D341Med (cell line): ENCODE data around the gene CBL.
A peak's percentile ranks its signal among the peaks of the same experiment; 100 is the strongest.
"Not testable (repeated sequence)": the region's sequence is repeated elsewhere in the genome, so short reads cannot be mapped to it uniquely, and the experiment has no call there.

Source experiments
- DNase-seq: peaks from one replicate; pipeline ENCODE4 v3.0.0; 2012; ENCODE audit warnings: low spot score

CBL gene

DNA sequence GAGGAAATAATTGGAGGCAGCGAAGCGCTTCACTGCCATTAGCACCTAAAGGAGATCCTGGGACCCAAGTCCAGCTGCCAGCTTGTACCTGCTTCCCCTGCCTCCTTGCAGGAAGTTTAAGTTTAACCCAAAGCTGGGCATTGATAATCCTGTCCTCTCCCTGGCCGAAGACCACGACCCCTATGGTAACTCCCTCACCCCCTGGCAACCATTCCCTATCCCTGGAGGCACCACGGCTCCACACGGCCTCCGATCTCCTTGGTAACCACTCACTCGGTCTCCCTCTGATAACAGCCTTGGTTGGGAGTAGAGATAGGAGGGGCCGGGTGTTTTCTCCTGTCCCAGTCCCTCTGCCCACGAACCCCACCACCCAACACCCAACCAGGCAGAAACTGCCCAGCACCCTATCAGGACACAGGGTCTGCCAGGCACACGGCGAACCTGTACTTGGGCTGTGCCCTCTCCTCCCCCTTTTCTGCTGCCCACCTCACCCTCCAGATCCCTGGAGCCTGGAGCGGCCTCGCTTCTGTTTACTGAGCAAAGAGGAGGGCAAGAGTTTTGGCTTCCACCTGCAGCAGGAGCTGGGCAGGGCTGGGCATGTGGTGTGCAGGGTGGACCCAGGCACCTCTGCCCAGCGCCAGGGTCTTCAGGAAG lies 20.0 kb upstream of the CBL start:
- DNase-seq, result peak; percentile 24

- DNase-seq, result no peak
Observed at GRCh38 chr11:119187123-119187892, 18.8 kb upstream of the CBL start.

DNA sequence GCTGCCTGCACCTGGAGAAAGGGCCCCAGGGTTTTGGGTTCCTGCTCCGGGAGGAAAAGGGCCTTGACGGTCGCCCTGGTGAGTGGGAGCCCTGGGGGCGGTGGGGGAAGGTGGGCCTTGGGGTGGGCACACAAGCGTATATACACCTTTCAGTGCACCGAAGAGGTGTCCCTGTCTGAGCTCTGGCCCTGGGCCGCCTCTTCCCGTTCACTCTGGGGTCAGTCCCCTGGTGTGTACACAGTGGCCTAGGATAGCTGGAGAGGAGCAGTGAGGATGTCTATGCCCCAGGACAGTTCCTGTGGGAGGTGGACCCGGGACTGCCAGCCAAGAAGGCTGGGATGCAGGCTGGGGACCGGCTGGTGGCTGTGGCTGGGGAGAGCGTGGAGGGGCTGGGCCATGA lies 18.1 kb upstream of the CBL start:
- DNase-seq, result no peak

GRCh38 chr11:119188887-119189286 lies 17.3 kb upstream of the CBL start:
- DNase-seq, result peak; percentile 29

GRCh38 chr11:119189393-119189792 lies 16.7 kb upstream of the CBL start:
- no peak for DNase-seq

DNA sequence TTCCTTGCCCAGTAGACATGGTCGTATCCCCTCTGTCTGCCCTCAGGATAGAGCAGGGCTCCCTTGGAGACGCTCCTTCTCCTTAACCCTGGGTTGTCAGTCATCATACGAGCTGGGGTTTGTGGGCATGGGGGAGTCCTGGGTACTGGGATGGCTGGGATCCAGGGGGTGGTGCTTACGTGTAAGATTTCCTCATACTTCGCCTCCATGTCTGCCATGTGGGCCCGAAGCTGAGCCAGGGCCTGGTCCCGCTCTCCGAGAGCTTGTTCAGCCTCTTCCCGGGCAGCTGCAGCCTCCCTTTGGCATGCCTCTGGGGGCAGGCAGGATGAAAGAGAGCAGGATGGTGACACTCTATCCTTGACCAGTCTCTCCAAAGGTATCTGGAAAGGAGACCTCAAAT lies 15.6 kb upstream of the CBL start:
- no peak for DNase-seq

- DNase-seq, result not testable (repeated sequence)
Observed at GRCh38 chr11:119191265-119191664, 14.9 kb upstream of the CBL start.

- DNase-seq, result no peak
Observed at GRCh38 chr11:119192111-119192510, 14.0 kb upstream of the CBL start.

- DNase-seq, result no peak
Observed at GRCh38 chr11:119193001-119193400, 13.1 kb upstream of the CBL start.

- no peak for DNase-seq
Observed at GRCh38 chr11:119193626-119194025, 12.5 kb upstream of the CBL start.

DNA sequence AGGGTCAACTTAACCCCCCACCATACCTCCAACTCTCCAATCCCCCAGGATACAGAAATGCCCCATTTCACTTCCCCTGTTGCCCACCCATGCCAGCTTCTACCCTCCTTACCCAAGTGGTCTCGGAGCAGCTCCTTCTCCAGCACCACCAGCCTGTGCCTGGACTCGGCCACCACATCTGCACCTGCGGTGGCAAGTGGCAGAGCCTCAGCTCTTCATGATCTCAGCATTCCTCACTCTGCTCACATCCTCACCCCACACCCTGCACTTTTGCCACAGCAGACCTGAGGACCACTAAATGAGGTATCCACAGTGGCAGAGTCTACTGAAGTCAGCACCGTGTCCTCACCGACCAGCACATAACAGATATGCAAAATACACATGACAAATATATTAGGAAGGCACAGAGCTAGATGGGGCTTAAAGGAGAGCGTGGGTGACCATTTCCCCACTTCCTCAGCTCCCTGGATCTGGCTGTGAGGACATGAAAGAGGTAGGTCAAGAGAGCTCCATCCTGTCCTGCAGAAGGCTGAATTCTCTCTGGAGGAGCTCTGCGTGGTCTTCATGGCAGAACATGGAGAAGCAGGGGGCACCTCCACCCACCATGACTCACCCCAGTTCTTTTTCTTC lies 11.2 kb upstream of the CBL start:
- no peak for DNase-seq

DNA sequence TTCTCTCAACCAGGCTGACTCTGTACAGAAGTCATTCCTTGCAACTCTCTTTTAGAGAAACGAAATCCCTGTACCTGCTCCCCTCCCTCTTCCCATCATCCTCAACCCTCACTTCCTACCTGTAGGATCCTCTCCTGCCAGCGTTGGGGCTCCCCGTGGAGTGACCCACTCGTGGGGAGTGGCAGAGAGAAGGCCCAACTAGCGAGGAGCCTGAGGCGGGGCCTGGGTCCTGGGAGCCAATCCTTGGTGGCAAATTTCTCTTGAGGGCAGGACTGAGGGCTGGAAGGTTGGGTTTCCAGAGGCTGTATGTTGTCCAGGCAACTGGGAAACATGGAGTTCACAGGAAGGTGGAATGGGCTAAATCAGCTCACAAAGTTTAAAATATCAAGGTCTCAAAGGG lies 10.5 kb upstream of the CBL start:
- peak; percentile 64 for DNase-seq

DNA sequence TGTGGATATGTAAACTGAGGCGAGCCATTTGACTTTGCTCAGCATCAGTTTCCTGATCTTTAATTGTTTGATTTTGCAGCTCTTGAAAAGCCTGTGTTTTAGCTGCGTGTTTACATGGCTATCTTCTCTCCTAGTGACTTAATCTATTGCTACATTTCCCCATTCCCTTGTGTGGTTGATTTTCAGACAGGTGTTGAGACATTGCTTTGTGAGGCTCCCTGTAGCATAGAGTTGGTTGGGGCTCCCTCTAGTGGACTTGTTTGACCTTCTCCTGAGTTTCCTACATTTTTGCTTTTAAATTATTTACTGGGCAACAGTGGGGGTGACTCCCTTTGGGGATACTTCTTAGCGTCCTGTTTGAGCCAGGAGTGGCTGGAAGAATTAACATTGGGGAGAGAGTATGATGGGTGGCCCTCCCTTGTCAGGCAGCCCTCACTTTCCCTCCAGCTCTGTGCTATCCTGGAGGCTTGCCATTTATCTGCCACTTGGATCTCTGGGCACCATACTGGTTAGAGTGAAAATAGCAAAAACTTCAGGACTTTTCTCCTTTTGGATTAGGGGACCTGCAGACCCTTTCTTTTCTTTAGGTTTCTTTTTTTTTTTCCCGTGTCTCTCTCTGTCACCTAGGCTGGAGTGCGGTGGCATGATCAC lies 9.2 kb upstream of the CBL start:
- DNase-seq, result peak; percentile 79

GRCh38 chr11:119198925-119199324 lies 7.2 kb upstream of the CBL start:
- no peak for DNase-seq

DNA sequence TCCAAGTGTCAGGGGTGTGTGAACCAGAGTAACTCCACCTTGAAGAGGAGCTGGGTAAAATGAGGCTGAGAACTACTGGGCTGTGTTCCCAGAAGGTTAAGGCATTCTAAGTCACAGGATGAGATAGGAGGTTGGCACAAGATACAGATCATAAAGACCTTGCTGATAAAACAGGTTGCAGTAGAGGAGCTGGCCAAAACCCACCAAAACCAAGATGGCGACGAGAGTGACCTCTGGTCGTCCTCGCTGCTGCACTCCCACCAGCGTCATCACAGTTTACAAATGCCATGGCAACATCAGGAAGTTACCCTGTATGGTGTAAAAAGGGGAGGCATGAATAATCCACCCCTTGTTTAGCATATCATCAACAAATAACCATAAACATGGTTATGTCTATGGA lies 4.9 kb upstream of the CBL start:
- DNase-seq, result not testable (repeated sequence)

DNA sequence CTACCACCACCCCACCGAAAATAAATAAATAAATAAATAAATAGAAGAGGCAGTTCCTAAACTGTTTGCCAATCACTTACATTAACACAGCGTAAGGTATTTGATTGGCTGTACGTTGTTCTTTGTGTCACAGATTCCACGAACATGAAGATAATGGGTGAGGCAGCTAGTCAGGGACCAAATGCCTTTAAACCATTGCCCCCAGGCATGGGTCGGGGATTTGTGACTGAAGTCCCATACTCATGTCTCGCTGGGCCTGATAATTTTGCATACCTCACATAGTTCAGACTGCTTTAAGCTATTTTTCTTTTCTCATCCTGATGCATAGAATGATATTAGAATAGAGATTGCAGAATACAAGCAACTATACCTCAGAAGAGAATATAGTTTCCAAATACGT lies 3.6 kb upstream of the CBL start:
- no peak for DNase-seq

DNA sequence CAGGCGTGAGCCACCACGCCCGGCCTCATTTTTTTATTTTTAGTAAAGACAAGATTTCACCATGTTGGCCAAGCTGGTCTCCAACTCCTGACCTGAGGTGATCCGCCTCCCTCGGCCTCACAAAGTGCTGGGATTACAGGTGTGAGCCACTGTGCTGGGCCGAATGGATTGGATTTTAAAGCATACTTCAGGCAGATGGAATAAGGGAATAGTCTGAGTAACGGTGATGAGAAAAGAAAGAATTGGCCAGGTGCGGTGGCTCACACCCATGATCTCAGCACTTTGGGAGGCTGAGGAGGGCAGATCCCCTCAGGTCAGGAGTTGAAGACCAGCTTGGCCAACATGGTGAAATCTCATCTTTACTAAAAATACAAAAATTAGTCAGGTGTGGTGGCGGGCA lies 2.1 kb upstream of the CBL start:
- DNase-seq, result no peak

GRCh38 chr11:119205080-119205479 lies 1.1 kb upstream of the CBL start:
- DNase-seq, result peak; percentile 24

DNA sequence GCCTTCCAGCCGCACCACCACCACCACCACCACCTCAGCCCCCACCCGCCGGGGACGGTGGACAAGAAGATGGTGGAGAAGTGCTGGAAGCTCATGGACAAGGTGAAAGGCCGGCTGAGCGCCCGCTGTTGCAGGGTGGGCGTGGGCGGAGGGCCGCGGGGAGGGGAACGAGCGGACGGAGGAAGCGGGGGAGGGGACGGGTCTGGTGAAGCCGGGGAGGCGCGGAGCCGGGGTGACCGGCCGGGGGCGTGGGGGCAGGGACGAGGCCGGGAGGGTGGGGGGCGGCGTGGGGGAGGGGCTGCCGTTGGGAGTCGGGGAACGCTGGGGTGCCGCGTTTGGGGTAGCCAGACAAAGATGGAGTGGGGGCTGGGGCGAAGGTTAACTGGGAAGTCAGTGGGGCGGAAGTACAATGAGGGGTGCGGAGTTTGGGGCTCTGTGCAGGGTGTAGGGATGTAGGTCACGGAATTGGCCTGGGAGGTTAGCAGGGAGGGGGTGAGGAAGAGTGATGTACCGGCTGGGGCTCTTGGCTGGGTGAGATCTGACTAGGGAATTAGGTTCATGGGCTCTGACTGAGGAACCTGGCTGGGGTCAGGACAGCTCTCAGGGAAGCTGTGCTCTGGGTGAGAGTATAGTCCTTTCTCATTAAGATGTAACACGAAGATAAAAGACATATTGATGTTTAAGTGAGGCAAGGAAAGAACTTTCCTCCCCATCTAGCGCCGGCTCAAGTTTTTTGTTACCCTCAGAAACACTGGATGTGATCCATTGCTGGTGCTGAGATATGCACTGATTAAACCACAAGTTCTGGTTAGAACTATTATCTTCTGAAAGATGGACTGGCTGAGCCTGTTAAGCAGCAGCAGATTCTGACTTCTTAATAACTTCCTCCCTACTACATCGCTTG lies 624 bp downstream of the CBL start:
- peak; percentile 62 for DNase-seq

GRCh38 chr11:119207415-119207960 lies 1.3 kb downstream of the CBL start:
- no peak for DNase-seq

GRCh38 chr11:119209186-119209585 lies 3.0 kb downstream of the CBL start:
- DNase-seq, result no peak
